NB4 (cell line): ENCODE results near the gene KLHDC10.

Experiments used
- DNase-seq: peaks from one replicate; pipeline ENCODE4 v3.0.0; 2010; ENCODE audit warnings: low read depth
- H3K4me3 ChIP-seq: one replicate; pipeline ENCODE4 v1.5.1; 2011; ENCODE audit warnings: mild to moderate bottlenecking, low read depth, low read length, moderate library complexity
- CTCF ChIP-seq: IDR thresholded peaks from one replicate; pipeline ENCODE4 v1.5.1; 2012; ENCODE audit warnings: low read depth, low read length
- MAX ChIP-seq: IDR thresholded peaks from 2 replicates; pipeline ENCODE4 v1.6.1; 2011; ENCODE audit warnings: low read depth, low read length
- MYC ChIP-seq: IDR thresholded peaks from 2 replicates; pipeline ENCODE4 v1.6.1; 2011; ENCODE audit warnings: low read depth, low read length
- POLR2A ChIP-seq: IDR thresholded peaks from 2 replicates; pipeline ENCODE4 v1.6.1; 2011; ENCODE audit warnings: mild to moderate bottlenecking; ENCODE audit not compliant: insufficient read length; ENCODE audit errors: extremely low read depth

KLHDC10 gene

GRCh38 chr7:130069978-130070860 is at the start of gene KLHDC10:
TSS of gene KLHDC10 (plus strand) at chr7:130070534. CDS start at chr7:130070644, 110 bp downstream.
- TF ChIP-seq MYC = peak; percentile 63; the same call in 1 of the 2 replicates
- TF ChIP-seq POLR2A = peak; percentile 77
- no peak for TF ChIP-seq CTCF
- peak; percentile 61 for TF ChIP-seq MAX
- peak within 1 kb of the TSS; percentile 97 for H3K4me3 ChIP-seq
- DNase-seq = peak; percentile 100

GRCh38 chr7:130021105-130021834 is 49.1 kb upstream of the KLHDC10 start:
- TF ChIP-seq POLR2A = no peak
- no peak for TF ChIP-seq CTCF
- no peak for TF ChIP-seq MAX
- no peak for TF ChIP-seq MYC
- DNase-seq = no peak

GRCh38 chr7:130022115-130022514 is 48.2 kb upstream of the KLHDC10 start:
- no peak overlapping the region for H3K4me3 ChIP-seq
- TF ChIP-seq CTCF = no peak
- no peak for TF ChIP-seq MAX
- TF ChIP-seq POLR2A = no peak
- TF ChIP-seq MYC = no peak
- no peak for DNase-seq

More at GRCh38 chr7:130021105-130021834, 49.1 kb upstream of the KLHDC10 start:
- H3K4me3 ChIP-seq = no peak overlapping the region

GRCh38 chr7:130022623-130023175 is 47.6 kb upstream of the KLHDC10 start:
- no peak for DNase-seq
- H3K4me3 ChIP-seq = no peak overlapping the region
- TF ChIP-seq MYC (no peak), POLR2A (no peak), CTCF (no peak), MAX (no peak)

GRCh38 chr7:130024390-130024789 is 45.9 kb upstream of the KLHDC10 start:
- H3K4me3 ChIP-seq = no peak overlapping the region
- no peak for TF ChIP-seq CTCF
- no peak for TF ChIP-seq MYC
- no peak for TF ChIP-seq MAX
- TF ChIP-seq POLR2A = no peak
- no peak for DNase-seq
